ENCODE data around the gene TMEM106C. TPM values are rescaled to one million over a fixed set of nuclear protein-coding genes. Genes with fewer than 3 reads are reported as not detected.
A peak's percentile ranks its signal among the peaks of the same experiment; 100 is the strongest.

Gene TMEM106C
- total RNA-seq, 8 experiments from 2014 or later: 26.7 to 79.3 (median 43.5) TPM

DNA sequence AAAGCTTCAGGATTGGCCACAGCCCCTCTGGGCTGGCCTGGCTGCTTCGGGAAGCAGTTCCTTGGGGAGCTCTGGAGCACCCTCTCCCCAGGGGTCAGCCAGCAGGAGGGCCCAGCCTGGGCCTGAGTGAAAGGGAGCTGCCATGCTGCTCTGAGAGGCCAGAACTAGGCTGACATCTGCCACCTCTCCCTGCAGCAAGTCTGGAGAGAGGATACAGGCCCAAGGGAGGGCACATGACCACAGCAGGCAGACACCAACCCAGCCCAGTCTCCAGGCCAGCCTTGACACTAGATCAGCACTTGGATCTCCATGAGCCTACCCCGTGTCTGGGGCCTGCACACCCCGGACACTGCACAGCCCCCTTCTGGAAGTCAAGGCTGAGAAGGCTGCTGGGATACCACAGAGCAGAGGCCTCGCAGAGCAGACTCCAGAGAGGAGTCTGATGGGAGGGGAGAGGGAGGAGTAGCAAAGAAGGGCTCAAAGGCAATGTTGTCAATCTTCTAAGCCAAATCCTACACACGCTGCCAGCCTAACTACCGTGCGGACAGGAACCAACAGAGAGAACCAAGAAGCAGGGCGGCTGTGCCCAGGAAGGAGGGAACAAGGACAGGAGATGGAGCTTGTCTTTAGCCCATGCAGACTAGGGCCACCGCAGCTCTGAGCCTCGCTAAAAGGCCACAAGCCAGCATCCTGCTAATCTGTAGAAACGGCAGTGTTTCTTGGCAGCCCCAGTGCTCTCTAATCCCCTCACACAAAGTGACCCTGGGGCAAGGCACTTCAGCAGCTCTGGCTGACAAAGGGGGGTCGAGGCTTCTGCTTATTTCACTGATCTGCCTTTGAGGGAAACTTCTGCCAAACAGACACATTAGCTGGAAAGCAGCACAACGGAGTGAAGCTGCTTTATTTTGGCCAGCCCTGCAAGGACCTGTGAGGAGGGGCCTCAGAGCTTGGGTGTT, 28.0 kb downstream of the TMEM106C start:
- in situ Hi-C loops (cut with MboI; ENCODE audit: low pct_unique_long_range_greater_than_20kb in 2 of 9, low sequenced_read_pairs in 9 of 9, unreplicated experiment in 9 of 9): loop anchor here in 1 of 9 experiments (25.0 kb wide), 1 partner anchor 254 kb away; the partner anchor contains the start of gene ENDOU
- Histone ChIP-seq H3K27ac (no peak overlapping the region), H3K4me1 (replicated peaks in 1 of 2) (peaks cover 31 to 35% of the 10 kb centered on the region in 2 donors), H3K4me3 (no peak overlapping the region)
- 10 to 93% (median 58%) methylated on average over 2 to 7 of the region's 13 CpGs; no CpG with 5 or more reads in 3 of the 10 experiments for WGBS, 10 experiments
- peak in 4 of 8 experiments; percentile 8 to 53 (median 12) for ATAC-seq (replicated peaks in 6 of 8)

DNA sequence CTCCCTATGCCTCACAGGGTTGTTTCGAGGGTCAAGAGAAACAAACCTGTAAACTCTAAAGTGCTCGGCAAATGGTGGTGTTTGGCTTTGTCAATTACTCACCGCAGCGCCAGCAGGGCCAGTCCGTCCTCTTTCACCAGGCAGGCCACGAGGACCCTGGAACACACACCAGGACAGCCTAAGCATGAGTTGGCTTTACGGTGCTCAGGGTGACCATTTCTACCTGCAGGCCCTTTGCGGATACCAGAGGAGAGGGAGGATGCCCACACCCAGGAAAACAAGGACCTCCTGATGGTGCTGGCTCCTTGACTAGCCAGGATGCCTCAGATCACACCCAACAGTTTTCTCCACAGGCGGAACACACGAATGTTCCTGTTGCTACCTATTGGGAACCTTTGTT, 29.4 kb downstream of the TMEM106C start:
- in situ Hi-C loops (cut with MboI; ENCODE audit: low pct_unique_long_range_greater_than_20kb in 2 of 9, low sequenced_read_pairs in 9 of 9, unreplicated experiment in 9 of 9): loop anchor here in 1 of 9 experiments (25.0 kb wide), 1 partner anchor 255 kb away; the partner anchor contains the start of gene ENDOU

GRCh38 chr12:47993491-47993890, 30.1 kb downstream of the TMEM106C start:
- WGBS, 10 experiments: 77 to 100% (median 94%) methylated on average over 2 to 5 of the region's 5 CpGs; no CpG with 5 or more reads in 5 of the 10 experiments
- in situ Hi-C loops (cut with MboI; ENCODE audit: low pct_unique_long_range_greater_than_20kb in 2 of 9, low sequenced_read_pairs in 9 of 9, unreplicated experiment in 9 of 9): loop anchor here in 1 of 9 experiments (25.0 kb wide), 1 partner anchor 256 kb away; the partner anchor contains the start of gene ENDOU
- peaks cover 13 to 21% of the 10 kb centered on the region in 2 donors for H3K4me1 ChIP-seq (replicated peaks in 1 of 2)

More for the DNA sequence above, 29.4 kb downstream of the TMEM106C start:
- ATAC-seq (replicated peaks in 6 of 8): no peak
- 58 to 100% (median 80%) methylated on average over 1 to 8 of the region's 10 CpGs; no CpG with 5 or more reads in 2 of the 10 experiments for WGBS, 10 experiments
- H3K4me3 ChIP-seq: no peak overlapping the region
- no peak overlapping the region for H3K27ac ChIP-seq
- peaks cover 20 to 28% of the 10 kb centered on the region in 2 donors for H3K4me1 ChIP-seq (replicated peaks in 1 of 2)

DNA sequence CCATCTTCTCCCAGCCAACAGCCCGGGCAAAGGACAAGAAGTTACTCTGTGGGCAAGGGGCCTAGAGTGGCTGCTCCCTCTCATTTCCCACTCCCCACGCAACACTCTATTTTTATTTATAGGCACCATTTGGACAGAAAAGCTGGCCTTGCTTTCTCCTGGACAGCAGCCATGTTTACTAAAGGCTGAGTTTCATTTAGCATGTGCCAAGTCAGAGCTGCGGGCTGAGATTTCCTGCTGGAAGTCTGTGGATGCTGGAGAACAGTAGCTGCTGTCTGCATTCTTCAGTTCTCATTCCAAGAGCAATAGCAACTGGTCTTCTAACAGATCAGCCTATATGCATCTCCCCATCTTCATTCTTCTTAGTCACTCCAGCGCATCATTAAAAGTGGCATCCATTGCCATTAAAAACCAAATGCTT, 32.6 kb downstream of the TMEM106C start:
- ATAC-seq (replicated peaks in 6 of 8): peak in 3 of 8 experiments; percentile 28 to 79 (median 30)
- in situ Hi-C loops (cut with MboI; ENCODE audit: low pct_unique_long_range_greater_than_20kb in 2 of 9, low sequenced_read_pairs in 9 of 9, unreplicated experiment in 9 of 9): loop anchor here in 1 of 9 experiments (25.0 kb wide), 1 partner anchor 259 kb away; the partner anchor contains the start of gene ENDOU
- 47 to 100% (median 86%) methylated on average over 1 to 4 of the region's 4 CpGs; no CpG with 5 or more reads in 3 of the 10 experiments for WGBS, 10 experiments
- Histone ChIP-seq H3K4me1 (replicated peaks in 1 of 2) (peaks cover 12 to 14% of the 10 kb centered on the region in 2 donors), H3K4me3 (no peak overlapping the region), H3K27ac (no peak overlapping the region)

More at GRCh38 chr12:47993491-47993890, 30.1 kb downstream of the TMEM106C start:
- no peak for ATAC-seq (replicated peaks in 6 of 8)
- no peak overlapping the region for H3K4me3 ChIP-seq
- H3K27ac ChIP-seq: no peak overlapping the region

DNA sequence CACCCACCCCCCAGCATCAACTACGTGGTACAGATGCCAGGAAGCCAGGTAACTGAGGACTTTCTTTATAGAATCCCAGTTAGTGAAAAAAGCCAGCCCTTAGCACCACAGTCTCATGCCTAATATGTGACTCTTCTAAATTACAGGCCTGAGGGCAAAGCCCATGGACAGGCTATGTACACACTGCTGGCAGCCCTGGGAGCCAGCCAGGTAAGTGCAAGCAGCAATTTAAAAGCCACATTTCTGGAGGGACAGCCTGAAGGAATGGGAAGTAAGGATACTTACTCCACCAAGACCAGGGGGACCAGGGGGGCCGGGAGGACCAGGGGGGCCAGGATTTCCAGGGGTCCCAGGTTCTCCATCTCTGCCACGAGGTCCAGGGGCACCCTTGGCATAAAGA, 33.9 kb downstream of the TMEM106C start:
- Histone ChIP-seq H3K4me3 (no peak overlapping the region), H3K4me1 (replicated peaks in 1 of 2) (peaks cover 5 to 14% of the 10 kb centered on the region in 2 donors), H3K27ac (no peak overlapping the region)
- no peak for ATAC-seq (replicated peaks in 6 of 8)
- in situ Hi-C loops (cut with MboI; ENCODE audit: low pct_unique_long_range_greater_than_20kb in 2 of 9, low sequenced_read_pairs in 9 of 9, unreplicated experiment in 9 of 9): loop anchor here in 1 of 9 experiments (25.0 kb wide), 1 partner anchor 260 kb away; the partner anchor contains the start of gene ENDOU
- 0 to 20% methylated on average over 1 of the region's 3 CpGs; no CpG with 5 or more reads in 8 of the 10 experiments for WGBS, 10 experiments

GRCh38 chr12:47999816-48000215, 36.4 kb downstream of the TMEM106C start:
- peaks cover 16 to 21% of the 10 kb centered on the region in 2 donors for H3K4me1 ChIP-seq (replicated peaks in 1 of 2)
- no peak overlapping the region for H3K4me3 ChIP-seq
- no peak for ATAC-seq (replicated peaks in 6 of 8)
- in situ Hi-C loops (cut with MboI; ENCODE audit: low pct_unique_long_range_greater_than_20kb in 2 of 9, low sequenced_read_pairs in 9 of 9, unreplicated experiment in 9 of 9): loop anchor here in 1 of 9 experiments (25.0 kb wide), 1 partner anchor 263 kb away; the partner anchor contains the start of gene ENDOU
- WGBS, 10 experiments: 38 to 90% (median 62%) methylated on average over 1 to 8 of the region's 9 CpGs; no CpG with 5 or more reads in 4 of the 10 experiments
- no peak overlapping the region for H3K27ac ChIP-seq

DNA sequence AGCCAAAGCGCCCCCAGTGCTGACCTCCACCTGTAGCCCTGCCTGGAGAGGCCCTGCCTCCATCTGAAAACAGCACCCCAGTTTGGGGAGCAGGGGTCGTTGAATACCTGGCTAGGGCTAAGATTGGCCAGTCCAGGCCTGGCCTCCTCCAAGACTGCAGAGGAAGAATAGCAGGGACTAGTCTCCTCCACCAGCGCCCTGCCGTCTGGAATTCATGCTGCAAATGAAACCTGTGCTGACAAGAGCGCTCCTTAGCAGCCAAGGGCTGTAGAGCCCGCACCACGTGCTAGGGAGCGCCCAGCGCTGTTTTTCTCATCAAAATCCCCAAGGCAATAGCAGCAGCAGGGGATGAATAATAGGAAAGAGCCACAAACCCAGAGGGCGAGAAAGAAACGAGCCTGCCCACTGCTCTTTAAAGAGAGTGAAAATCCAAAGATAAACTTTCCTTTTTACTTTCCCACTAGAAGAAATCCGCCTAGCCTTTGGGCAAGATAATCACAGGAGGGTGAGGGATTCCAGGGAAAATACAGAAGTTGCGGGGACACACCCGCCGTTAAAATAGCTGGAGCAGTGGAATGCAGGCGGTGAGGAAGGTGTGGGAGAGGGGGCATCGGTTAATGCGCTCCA, 37.6 kb downstream of the TMEM106C start:
- ATAC-seq (replicated peaks in 6 of 8): peak; percentile 39 to 81 (median 52)
- peak overlapping the region; percentile 29 to 44 (median 40) for H3K4me3 ChIP-seq
- in situ Hi-C loops (cut with MboI; ENCODE audit: low pct_unique_long_range_greater_than_20kb in 2 of 9, low sequenced_read_pairs in 9 of 9, unreplicated experiment in 9 of 9): no loop called here
- 0 to 20% (median 7%) methylated on average over 1 to 12 of the region's 18 CpGs; no CpG with 5 or more reads in 3 of the 10 experiments for WGBS, 10 experiments
- H3K27ac ChIP-seq: no peak overlapping the region
- H3K4me1 ChIP-seq (replicated peaks in 1 of 2): peaks cover 16 to 23% of the 10 kb centered on the region in 2 donors

- Histone ChIP-seq H3K4me1 (replicated peaks in 1 of 2) (peaks cover 16 to 23% of the 10 kb centered on the region in 2 donors), H3K27ac (no peak overlapping the region), H3K4me3 (peak overlapping the region; percentile 29 to 44 (median 40))
- in situ Hi-C loops (cut with MboI; ENCODE audit: low pct_unique_long_range_greater_than_20kb in 2 of 9, low sequenced_read_pairs in 9 of 9, unreplicated experiment in 9 of 9): no loop called here
- WGBS, 10 experiments: 0 to 2% (median 0%) methylated on average over 1 to 37 of the region's 57 CpGs; no CpG with 5 or more reads in 5 of the 10 experiments
- peak; percentile 45 to 86 (median 56) for ATAC-seq (replicated peaks in 6 of 8)
Measured at GRCh38 chr12:48001505-48002413, 38.4 kb downstream of the TMEM106C start.

DNA sequence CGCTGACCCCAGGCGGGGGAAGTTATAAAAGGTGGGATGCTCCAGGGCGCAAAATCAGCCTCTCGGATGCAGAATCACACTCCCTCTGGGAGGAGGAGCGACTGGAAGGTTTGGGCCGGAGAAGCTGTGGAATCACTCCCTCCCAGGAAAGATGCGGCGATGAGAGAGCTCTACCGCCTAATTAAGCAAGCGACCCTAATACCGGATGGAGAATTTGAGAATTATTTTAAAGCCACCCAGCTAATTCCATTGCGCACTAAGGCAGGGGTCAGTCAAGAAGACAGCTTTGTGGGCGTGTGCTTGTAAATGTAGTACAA, 39.0 kb downstream of the TMEM106C start:
- H3K4me1 ChIP-seq (replicated peaks in 1 of 2): peaks cover 16 to 23% of the 10 kb centered on the region in 2 donors
- no peak overlapping the region for H3K27ac ChIP-seq
- H3K4me3 ChIP-seq: peak overlapping the region; percentile 29 to 44 (median 40)
- 0% methylated on average over 1 to 9 of the region's 13 CpGs; no CpG with 5 or more reads in 6 of the 10 experiments for WGBS, 10 experiments
- in situ Hi-C loops (cut with MboI; ENCODE audit: low pct_unique_long_range_greater_than_20kb in 2 of 9, low sequenced_read_pairs in 9 of 9, unreplicated experiment in 9 of 9): no loop called here
- ATAC-seq (replicated peaks in 6 of 8): peak in 3 of 8 experiments; percentile 6 to 14 (median 11)

DNA sequence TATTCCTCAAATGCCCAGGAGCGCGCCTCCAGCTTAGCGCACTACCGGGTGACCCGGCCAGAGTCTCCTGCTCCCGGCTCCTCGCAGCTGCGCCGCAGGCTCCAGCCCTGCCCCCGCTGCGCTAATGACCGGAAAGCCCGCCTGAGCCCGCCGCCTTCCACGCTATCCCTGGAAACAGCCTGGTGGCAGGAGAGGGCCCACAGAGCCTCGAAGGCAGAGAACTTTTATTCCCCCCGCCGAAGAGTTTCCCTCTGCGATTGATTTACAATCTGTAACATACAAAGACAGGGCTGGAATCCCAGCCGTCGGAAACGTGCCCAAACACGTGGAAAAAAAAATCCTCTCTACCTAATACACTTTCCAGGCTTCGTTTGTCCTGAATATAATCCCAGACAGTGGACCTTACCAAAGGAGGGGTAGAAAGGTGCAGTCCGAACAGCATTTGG, 39.4 kb downstream of the TMEM106C start:
- in situ Hi-C loops (cut with MboI; ENCODE audit: low pct_unique_long_range_greater_than_20kb in 2 of 9, low sequenced_read_pairs in 9 of 9, unreplicated experiment in 9 of 9): no loop called here
- H3K4me1 ChIP-seq (replicated peaks in 1 of 2): peaks cover 16 to 23% of the 10 kb centered on the region in 2 donors
- peak; percentile 1 to 65 (median 50) for ATAC-seq (replicated peaks in 6 of 8)
- no peak overlapping the region for H3K27ac ChIP-seq
- H3K4me3 ChIP-seq: peak overlapping the region; percentile 29 to 44 (median 40)
- WGBS, 10 experiments: 0 to 8% (median 3%) methylated on average over 1 to 9 of the region's 26 CpGs; no CpG with 5 or more reads in 1 of the 10 experiments

DNA sequence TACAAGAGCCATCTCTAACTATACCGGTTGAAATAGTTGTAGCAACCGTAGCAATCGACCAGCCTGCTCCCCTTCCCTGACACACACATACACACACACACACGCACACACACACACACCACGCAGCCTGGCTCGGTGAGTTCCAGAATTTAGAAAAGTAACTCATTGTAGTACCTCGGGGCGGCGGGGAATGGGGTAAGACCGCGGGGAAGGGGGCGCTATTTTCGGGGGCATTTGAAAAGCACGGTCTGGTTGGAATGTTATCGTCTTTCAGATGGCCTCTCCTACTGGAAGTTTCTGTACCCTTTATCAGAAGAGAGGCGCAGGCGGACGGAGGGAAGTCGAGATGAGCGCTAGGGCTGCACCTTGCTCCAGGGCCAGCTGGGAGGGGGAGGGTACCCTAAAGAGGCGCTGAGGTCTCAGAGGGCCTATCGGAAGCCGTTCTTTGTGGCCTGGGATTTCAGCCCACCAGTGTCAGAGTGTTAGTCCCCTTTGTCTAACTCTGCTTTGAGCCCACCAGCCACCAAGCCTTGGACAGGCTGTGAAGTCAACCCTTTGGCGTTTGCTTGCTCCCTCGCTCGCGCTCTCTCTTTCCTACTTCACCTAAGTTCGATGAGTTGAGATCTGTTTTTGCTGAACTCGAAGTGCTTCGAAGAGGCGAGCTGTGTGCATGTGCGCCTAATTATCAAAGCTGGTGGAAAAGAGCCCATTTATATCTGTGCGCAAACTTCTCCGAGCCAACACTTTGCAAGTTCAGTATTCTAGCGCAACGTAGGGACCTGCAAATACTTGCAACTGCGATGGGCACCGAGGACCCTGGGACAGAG, 40.0 kb downstream of the TMEM106C start:
- WGBS, 10 experiments: 0 to 20% (median 11%) methylated on average over 1 to 20 of the region's 38 CpGs; no CpG with 5 or more reads in 2 of the 10 experiments
- H3K4me3 ChIP-seq: peak overlapping the region; percentile 21 to 44 (median 30)
- no peak overlapping the region for H3K27ac ChIP-seq
- peaks cover 16 to 23% of the 10 kb centered on the region in 2 donors for H3K4me1 ChIP-seq (replicated peaks in 1 of 2)
- in situ Hi-C loops (cut with MboI; ENCODE audit: low pct_unique_long_range_greater_than_20kb in 2 of 9, low sequenced_read_pairs in 9 of 9, unreplicated experiment in 9 of 9): no loop called here
- ATAC-seq (replicated peaks in 6 of 8): no peak

All from motor neuron (in vitro differentiated cells).